RWPE2 (cell line): Measurements from ENCODE around the gene NCOA6.

ENCODE experiments used
- ATAC-seq: fragments of 200-7000 bp; cut with Tn5 transposase; 3 replicates; pipeline ENCODE4 v1.9.1; 2021; ENCODE audit warnings: low read depth
- DNase-seq: peaks from one replicate; pipeline ENCODE4 v3.0.0-alpha.2; 2020; ENCODE audit warnings: low spot score
- H3K27ac ChIP-seq: fragments of 450-650 bp; 2 replicates; pipeline ENCODE4 v1.5.1; 2017; ENCODE audit warnings: mild to moderate bottlenecking; ENCODE audit not compliant: poor library complexity, severe bottlenecking
- H3K27me3 ChIP-seq: fragments of 250-450 bp; sonication (Bioruptor Pico); 2 replicates; pipeline ENCODE4 v1.5.1; 2021; ENCODE audit warnings: mild to moderate bottlenecking, moderate library complexity; ENCODE audit not compliant: insufficient read depth, poor library complexity, severe bottlenecking
- H3K36me3 ChIP-seq: fragments of 250-450 bp; sonication (Bioruptor Pico); 2 replicates; pipeline ENCODE4 v1.5.1; 2020; ENCODE audit warnings: low read depth, mild to moderate bottlenecking, moderate library complexity
- H3K4me1 ChIP-seq: fragments of 250-450 bp; sonication (Bioruptor Pico); 2 replicates; pipeline ENCODE4 v1.5.1; 2021; ENCODE audit warnings: mild to moderate bottlenecking, moderate library complexity; ENCODE audit not compliant: insufficient read depth, poor library complexity, severe bottlenecking
- H3K4me3 ChIP-seq: fragments of 250-450 bp; sonication (Bioruptor Pico); 2 replicates; pipeline ENCODE4 v1.5.1; 2021; ENCODE audit warnings: mild to moderate bottlenecking, moderate library complexity; ENCODE audit not compliant: severe bottlenecking
- H3K9me3 ChIP-seq: fragments of 250-450 bp; sonication (Bioruptor Pico); 2 replicates; pipeline ENCODE4 v1.5.1; 2021; ENCODE audit warnings: mild to moderate bottlenecking, moderate library complexity; ENCODE audit not compliant: severe bottlenecking
- CTCF ChIP-seq: fragments of 450-650 bp; IDR thresholded peaks from one replicate; pipeline ENCODE4 v1.5.1; 2017; ENCODE audit warnings: mild to moderate bottlenecking, moderate library complexity; ENCODE audit not compliant: poor library complexity, severe bottlenecking

NCOA6 gene

DNA sequence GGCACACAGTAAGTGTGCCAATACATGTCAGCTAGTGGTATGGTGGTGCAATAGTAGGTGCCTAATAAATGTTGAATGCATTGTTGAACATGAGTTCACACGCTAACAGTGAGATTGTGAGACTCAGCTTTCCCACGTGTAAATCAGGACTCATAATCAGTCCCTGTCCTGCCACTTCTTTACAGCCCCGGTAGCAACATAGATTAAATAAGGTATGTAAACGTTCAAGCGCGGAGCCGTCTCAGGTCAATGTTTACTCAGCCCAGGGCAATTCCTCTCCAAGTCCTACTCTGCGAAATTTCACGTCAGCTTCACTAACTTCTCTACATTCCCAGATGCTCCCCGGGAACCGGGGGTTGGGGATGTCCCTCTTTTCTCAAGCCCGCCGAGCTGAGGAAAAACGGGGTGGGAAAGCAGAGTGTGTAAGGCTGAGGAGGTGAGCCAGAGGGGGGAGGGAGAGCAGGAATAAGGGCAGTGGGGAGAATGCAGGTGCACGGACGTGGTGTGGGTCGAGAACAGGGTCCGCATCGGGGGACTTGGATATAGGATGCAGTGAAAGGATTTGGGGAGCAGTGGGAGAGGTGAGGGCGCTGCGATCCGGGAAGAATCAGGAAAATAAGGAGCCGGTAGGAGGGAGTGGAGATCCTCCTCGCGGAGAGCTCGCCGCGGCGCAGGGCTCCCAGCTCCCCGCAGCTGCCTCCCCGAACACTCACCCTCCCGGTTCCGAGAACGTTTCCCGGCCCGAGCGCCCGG, 121.9 kb downstream of the NCOA6 start:
- ATAC-seq, result peak; percentile 15
- Histone ChIP-seq H3K4me3 (peak overlapping the region; percentile 90), H3K27ac (peak overlapping the region; percentile 41), H3K4me1 (peaks cover 15% of the 10 kb centered on the region), H3K27me3 (no peaks in the 10 kb centered on the region), H3K9me3 (no peaks in the 10 kb centered on the region), H3K36me3 (no peaks in the 10 kb centered on the region)
- no peak for DNase-seq
- no peak for TF ChIP-seq CTCF

- Histone ChIP-seq H3K27me3 (no peaks in the 10 kb centered on the region), H3K4me3 (peak overlapping the region; percentile 90), H3K36me3 (no peaks in the 10 kb centered on the region), H3K27ac (no peak overlapping the region), H3K9me3 (no peaks in the 10 kb centered on the region), H3K4me1 (peaks cover 15% of the 10 kb centered on the region)
- ATAC-seq, result no peak
- no peak for DNase-seq
- no peak for TF ChIP-seq CTCF
Measured at GRCh38 chr20:34703061-34703423, 122.4 kb downstream of the NCOA6 start.

GRCh38 chr20:34701405-34702085, 123.9 kb downstream of the NCOA6 start:
- no peak for TF ChIP-seq CTCF
- no peak for ATAC-seq
- Histone ChIP-seq H3K36me3 (no peaks in the 10 kb centered on the region), H3K4me1 (peaks cover 15% of the 10 kb centered on the region), H3K4me3 (no peak overlapping the region), H3K9me3 (no peaks in the 10 kb centered on the region), H3K27ac (no peak overlapping the region), H3K27me3 (no peaks in the 10 kb centered on the region)
- DNase-seq, result no peak

GRCh38 chr20:34693414-34693813, 132.0 kb downstream of the NCOA6 start:
- H3K27me3 ChIP-seq, result no peaks in the 10 kb centered on the region
- ATAC-seq, result no peak
- DNase-seq, result peak; percentile 70
- no peak for TF ChIP-seq CTCF
- no peaks in the 10 kb centered on the region for H3K9me3 ChIP-seq
- H3K36me3 ChIP-seq, result no peaks in the 10 kb centered on the region
- no peak overlapping the region for H3K27ac ChIP-seq
- H3K4me1 ChIP-seq, result peaks cover 10% of the 10 kb centered on the region
- H3K4me3 ChIP-seq, result no peak overlapping the region

- no peaks in the 10 kb centered on the region for H3K9me3 ChIP-seq
- H3K4me1 ChIP-seq, result peaks cover 10% of the 10 kb centered on the region
- H3K4me3 ChIP-seq, result no peak overlapping the region
- TF ChIP-seq CTCF, result no peak
- H3K36me3 ChIP-seq, result no peaks in the 10 kb centered on the region
- ATAC-seq, result peak; percentile 68
- H3K27ac ChIP-seq, result no peak overlapping the region
- peak; percentile 30 for DNase-seq
- H3K27me3 ChIP-seq, result no peaks in the 10 kb centered on the region
Measured at GRCh38 chr20:34691838-34692237, 133.6 kb downstream of the NCOA6 start.
